Left renal pelvis (tissue), 4 donors: ENCODE results near the gene HOXC6. TPM values are rescaled to one million over a fixed set of nuclear protein-coding genes. Genes with fewer than 3 reads are reported as not detected.

Source experiments
- DNase-seq, 4 donors: peaks; one replicate each; pipeline ENCODE4 v3.0.0-alpha.2; 2013; ENCODE audit warnings: low read depth in 4 of 4, low spot score in 3 of 4
- polyA plus RNA-seq, 4 donors: library from polyadenylated mRNA; unstranded; fragments of 120-200 nt; gene quantifications; one replicate each; pipeline ENCODE4 v1.2.1, GENCODE V29; 2013; ENCODE audit not compliant: insufficient read length in 4 of 4

The HOXC6 gene
- polyA plus RNA-seq, result 10 to 100 TPM; 32.8 to 90.5 (median 41.9) TPM

DNA sequence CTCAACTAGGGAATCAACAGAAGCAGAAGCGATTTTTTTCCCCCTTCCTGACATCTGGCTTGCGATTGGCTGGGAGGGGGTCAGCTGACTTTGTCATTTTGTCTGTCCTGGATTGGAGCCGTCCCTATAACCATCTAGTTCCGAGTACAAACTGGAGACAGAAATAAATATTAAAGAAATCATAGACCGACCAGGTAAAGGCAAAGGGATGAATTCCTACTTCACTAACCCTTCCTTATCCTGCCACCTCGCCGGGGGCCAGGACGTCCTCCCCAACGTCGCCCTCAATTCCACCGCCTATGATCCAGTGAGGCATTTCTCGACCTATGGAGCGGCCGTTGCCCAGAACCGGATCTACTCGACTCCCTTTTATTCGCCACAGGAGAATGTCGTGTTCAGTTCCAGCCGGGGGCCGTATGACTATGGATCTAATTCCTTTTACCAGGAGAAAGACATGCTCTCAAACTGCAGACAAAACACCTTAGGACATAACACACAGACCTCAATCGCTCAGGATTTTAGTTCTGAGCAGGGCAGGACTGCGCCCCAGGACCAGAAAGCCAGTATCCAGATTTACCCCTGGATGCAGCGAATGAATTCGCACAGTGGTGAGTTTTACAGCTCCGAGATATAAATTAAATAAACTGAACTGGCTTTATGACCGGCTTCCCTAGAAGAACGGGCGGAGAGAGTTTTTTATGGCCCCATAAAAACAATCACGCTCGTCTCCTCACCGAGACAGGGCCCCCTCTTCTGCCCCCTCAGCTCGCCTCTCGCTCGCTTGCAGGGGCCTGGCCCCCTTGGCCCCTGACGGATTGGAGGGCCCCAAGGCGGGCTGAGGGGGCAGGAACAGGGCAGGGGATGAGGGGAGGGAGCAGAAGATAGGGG, at the start of gene HOXC6:
TSS of gene HOXC6 (plus strand) at position 127 of the 888 bp plus-strand sequence. CDS start at position 209, 82 bp downstream.
- DNase-seq, result no peak

DNA sequence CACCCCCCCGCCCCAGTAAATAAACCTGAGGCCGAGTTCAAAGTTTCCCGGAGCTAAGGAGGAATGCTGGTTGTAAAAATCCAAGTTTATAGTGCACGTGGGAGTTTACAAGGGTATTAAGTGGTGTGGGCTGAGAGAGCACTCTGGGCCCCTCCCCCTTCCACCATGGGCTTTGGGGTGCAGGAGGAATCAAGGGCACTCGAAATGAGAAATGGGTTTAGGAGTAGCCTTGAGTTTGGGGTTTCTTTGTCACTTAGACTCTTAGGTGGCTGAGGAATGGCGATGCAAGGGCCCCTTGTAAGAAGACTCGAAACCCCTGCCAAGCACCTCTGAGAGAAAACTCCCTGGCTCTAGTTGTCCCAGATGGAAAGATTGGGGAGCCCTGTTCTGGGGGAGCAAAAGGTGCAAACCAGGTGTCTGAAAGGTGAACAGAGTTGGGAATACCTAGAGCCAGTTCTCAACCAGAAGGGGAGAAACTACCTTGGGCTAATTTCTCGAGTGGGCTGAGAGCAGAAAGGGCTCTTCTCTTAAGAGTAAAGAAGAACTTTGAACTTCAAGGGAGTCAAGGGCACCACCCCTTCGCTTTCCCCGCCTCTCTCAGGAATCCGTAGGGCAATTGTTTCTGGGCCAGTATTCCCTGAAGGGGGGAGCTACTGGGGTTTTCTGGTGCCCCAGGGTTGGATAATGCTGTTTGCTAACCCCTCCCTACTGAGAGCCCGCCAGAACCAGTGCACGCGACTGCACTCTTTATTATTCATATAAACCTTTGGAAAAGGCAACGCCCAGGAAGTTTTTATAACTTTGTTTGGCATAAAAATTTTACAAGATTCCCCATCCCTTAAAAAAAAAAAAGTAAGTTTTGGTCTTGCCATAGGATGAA, 49.5 kb upstream of the HOXC6 start:
- no peak for DNase-seq

DNA sequence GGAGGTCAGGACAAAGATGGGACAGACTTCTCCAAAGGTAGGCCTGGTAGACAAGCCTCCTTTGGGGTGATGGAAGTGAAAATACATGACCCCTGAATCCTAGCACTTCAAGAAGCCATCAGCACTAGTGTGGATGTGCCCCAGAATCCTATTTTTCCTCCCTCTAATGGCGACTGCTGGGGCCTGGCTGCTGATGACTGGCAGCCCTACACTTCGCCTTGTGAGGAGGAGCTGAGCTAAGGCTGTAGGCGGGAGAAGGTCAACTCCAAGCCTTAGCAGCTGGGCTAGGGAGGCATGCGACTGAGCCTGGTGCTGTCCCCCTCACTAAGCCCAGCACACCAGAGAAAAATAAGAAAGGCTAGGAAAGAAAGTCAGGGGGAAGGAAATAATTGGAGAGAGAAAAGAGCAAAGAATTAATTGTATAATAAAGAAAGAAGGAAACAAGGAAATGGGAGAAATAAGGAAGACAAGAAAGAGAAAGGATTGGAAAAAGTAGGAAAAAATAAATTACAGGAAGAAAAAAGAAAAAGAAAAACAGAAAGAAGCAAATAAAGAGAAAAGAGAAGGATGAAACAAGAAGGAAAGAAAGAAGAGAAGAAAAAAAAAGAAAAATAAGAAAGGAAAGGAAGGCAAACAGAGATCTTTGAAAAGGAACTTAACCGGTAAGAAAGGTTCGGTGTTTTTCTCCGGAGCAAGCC, 48.0 kb upstream of the HOXC6 start:
- no peak for DNase-seq

DNA sequence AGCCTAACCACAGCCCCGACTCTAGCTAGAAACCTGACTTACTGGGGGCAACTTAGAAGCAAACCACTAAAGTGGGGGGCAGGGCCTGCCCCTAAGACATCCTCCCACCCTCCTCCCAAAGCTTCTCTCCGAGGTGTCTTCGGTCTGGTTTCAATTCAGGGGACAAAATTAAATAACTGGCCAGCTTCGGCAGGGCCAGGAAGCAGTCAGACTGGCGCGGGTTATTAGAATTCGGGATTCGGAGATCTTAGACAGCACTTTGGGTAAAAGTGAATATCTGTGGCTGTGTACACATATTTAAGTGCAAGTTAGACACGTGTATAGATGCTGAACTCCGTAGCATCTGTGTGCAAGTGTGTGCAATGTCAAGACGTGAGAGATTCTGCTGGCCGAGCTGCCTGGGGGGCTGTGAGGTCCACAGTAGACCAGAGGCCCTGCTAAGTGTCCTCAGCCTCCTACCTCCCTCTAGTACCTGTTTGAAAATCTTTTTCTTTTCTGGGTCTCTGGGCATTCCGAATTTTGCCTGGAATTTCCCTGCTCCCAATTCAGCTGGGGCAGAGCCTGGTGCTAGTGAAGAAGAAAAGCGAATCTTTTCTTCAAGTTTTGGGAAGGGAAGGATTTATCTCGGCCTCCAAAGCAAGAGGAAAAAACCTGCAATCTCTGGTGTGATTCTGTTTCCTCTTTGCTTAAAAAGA, 47.3 kb upstream of the HOXC6 start:
- DNase-seq, result no peak

DNA sequence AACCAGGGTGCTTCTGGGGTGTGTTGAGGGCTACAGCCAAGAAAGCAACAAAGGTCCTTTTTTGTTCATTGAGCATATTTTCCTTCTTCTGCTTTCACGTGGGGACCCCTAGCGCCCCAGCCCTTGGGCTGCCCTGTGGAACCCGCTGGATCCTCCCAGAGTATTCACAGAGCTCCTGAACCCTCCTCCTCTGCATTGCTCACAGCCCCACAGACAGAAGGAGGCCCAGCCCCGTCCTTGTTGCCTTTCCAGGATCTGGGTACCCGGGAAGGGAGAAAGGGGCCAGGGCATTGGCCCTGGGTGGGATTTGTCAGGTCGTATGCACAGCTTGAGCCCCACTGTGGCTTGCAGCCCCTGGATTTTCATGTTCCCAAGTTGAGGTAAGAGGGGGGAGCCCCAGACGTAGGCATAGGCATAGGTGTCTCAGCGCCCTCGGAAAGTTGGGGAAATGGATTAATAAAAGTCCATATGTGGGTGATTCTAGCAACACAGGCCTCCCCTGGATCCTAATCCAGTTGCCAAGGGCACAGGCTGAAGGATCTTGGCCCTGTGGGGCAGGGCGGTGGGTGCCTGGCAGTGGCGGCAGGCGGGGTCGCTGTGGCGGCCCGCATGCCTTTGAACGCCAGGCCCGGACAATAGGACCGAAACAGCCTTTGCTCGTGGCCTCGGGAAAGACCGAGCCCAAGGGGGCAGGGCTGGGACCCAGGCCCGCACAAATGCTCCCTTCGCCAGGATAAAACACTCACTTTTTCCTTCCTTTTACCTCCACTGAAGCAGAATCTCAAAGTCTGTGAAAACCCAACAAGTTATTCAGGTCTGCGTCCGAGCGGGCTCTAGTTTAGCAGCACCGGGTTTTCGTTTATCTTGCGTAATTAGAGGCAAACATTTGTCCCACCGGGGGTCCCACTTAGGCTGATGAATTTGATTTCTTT, 46.3 kb upstream of the HOXC6 start:
- no peak for DNase-seq

DNA sequence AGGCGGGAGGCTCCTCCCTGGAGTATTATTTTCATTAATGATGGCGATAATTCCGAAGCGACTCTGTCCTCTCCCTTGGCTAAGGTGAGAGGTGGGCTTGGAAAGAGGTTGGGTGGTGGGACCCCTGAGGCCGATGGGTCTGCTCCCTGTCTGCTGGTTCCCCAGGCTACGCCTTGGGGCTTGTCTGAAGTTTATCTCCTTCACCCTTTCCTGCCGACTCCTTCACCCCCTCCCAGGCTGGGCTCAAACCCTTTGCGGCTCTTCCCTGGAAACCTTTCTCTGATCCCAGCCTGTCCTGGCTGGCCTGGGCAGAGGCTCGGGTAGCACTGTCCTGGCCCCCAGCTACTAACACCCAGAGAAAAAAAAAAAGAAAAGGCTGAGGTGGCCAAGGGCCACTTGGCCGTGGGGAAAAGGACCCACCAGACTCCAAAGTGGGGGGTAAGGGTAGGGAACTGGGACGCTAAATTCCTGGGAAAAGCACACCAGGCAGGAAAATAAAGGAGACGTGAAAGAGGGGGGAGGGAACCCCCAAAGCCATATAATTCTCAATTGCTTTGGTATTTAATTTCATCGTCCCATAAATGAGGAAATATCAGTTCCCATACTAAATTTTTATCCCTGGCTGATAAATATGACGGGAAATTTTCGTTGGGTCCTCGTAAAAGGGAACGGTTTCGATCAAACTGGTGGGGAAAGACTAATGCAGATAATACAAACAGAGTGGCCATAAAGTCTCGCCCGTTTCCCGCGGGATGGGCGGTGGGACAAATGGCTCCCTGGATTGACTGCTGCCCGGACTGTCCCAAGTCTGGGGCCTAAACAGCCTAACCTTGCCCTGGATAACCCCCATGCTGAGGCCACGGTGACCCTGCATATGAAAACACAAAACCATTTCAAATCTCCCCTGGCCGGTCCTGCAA, 45.3 kb upstream of the HOXC6 start:
- DNase-seq, result no peak

DNA sequence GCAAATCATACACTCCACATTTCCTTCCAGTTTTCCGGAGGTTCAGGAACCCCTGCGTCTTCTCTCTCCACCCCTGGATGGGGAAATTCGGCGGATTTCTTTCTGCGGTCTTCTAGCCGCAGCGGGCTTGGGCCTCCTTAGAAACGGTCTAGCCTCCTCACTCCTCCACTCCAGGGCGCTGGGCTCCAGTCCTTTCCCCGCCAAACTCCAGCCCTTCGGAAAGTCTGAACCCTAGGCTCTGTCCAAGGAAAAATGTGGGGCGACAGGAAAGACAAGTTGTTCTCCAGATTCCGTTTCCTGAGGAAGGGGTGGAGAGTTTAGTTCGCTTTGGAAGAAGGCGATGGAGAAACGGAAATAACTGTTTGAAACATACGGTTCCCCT, 44.7 kb upstream of the HOXC6 start:
- DNase-seq, result no peak

DNA sequence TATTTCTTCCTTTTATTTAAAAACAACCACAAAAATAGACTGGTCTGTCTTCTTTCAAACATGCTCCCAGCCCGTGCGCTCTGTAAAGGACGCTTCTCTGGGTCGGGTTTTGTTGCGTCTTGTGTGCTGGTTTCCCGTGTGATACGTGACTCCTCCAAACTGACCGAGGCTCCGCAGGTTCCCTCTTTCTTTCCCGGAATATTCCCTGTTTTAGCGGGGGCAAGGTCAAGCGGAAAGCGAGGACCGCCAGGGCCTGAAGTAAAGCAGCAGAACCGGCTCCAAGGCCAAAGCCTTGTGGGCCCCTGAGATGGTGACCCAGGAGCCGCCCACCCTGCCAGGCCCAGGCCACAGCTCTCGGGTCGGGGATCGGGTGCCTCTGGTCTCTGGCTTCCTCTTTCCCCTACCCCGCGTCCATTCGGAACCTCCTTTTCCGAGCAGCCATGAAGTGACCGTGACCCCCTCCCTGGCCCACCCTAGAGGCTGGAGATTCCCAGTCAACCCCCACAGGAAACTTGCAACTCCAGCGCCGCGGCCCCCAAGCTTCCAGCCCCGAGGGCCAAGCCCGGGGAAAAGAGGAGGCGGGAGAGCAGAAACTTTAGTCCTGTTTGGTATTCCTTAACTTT, 44.2 kb upstream of the HOXC6 start:
- no peak for DNase-seq

DNA sequence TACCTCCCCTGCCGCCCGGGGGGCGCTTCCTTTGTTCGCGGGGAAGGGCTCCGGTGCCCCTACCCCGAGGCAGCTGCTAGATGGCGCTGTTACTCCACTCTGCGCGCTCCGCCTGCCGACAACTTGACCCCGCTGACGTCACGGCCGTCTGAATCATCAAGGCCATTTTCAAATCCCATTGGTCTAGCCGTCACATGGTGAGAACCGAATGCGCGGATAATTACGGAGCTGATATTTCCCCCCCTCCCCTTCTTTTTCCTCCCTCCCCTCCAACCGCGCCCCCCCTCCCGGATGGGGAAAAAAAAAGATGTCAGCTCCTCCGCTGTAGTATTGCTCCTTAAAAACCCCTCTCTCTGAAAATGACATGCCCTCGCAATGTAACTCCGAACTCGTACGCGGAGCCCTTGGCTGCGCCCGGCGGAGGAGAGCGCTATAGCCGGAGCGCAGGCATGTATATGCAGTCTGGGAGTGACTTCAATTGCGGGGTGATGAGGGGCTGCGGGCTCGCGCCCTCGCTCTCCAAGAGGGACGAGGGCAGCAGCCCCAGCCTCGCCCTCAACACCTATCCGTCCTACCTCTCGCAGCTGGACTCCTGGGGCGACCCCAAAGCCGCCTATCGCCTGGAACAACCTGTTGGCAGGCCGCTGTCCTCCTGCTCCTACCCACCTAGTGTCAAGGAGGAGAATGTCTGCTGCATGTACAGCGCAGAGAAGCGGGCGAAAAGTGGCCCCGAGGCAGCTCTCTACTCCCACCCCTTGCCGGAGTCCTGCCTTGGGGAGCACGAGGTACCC, 43.1 kb upstream of the HOXC6 start, which contains the start of gene HOXC10:
TSS of gene HOXC10 (plus strand) at position 246 of the 791 bp plus-strand sequence. CDS start at position 360, 114 bp downstream.
- DNase-seq, result peak; percentile 95 to 98 (median 96)

DNA sequence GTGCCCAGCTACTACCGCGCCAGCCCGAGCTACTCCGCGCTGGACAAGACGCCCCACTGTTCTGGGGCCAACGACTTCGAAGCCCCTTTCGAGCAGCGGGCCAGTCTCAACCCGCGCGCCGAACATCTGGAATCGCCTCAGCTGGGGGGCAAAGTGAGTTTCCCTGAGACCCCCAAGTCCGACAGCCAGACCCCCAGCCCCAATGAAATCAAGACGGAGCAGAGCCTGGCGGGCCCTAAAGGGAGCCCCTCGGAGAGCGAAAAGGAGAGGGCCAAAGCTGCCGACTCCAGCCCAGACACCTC, 42.6 kb upstream of the HOXC6 start:
- DNase-seq, result no peak

DNA sequence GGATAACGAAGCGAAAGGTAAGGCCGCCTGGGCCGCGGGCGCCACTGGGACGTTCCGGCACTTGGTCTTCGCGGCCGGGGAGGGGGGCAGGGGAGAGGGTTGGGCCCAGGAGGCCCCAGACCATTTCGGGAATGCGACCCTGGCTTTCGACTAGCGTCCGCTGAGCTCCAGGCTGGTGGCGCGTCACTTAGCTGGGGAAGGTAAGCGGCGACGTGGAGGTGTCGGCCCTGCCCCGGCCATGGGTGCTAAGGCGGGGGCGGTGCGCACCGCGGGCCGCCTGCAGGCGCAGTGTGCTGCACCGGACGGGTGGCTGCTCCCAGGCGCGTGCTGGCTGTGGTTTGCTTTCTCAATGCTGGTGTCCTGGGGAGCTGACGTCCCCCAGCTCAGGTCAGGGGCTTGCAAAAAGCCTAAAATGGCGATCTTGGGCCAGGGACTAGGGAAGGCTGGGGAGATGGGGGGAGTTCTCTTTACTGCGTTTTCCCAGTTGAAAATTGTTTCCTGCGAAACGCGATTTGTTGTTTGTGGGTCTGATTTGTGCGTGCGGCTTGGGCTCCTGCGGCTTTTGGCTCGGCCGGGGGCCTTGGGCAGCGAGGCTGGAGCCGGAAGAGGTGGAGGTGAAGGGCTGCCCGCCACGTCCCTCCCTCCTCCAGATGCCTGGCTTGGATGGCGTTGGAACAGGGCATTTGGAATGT, 42.1 kb upstream of the HOXC6 start:
- no peak for DNase-seq

DNA sequence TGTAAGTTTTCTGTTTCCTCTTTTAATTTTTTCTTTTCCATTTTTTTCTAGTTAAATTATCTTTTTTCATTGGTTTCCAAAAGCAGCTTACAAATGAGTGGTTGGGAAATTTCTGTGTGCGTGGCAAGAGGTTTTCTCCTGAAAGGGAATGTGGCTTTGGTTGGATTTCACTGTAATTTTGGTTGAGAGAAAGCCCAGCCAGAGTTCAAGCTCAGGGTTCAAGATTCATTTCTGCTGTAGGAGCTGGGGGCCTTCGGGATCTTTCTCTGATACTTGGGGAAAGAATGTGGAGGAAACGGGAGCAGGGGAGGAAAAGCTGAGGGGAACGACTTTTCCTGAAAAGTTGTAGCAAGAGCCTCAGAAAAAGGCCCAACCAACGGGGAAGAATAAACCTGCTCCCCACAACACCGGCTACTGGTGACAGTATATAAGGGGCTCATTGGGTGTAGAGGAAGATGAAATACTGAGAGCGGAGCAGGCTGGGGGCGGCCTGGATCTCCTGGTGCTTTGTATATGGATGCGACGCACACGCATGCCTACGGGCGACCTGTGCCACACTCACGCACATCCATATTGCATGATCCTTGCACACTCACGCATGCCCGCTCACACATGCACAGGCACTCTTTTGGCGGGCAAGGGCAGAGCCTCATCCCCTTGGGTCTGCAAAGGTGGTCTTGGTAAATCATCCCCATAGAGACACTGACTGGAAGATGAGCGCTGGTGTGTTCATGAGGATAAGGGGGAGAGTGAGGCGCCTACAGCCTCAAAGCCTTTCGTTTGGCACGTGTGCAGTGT, 41.4 kb upstream of the HOXC6 start:
- DNase-seq, result no peak

DNA sequence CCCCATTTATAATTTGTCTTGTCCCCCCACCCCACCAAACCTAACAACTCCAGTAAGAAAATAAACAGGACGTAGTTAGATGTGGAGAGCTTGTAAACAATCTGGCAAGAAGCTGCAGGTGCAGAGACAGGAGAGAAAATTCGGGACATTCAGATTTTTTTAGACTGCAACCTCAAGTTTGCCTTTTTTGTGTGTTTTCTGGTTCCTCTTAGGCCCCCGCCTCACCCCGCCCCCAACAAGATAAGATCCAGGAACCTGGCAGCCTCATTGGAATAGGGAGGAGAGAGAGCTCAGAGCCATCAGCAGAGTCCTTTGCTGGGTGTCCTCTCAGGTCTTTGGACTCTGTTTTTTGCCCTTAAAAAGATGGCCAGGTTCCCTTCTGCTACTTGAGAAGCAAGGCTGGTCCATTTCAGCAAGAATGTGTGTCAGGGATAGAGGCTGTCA, 40.4 kb upstream of the HOXC6 start:
- DNase-seq, result no peak

DNA sequence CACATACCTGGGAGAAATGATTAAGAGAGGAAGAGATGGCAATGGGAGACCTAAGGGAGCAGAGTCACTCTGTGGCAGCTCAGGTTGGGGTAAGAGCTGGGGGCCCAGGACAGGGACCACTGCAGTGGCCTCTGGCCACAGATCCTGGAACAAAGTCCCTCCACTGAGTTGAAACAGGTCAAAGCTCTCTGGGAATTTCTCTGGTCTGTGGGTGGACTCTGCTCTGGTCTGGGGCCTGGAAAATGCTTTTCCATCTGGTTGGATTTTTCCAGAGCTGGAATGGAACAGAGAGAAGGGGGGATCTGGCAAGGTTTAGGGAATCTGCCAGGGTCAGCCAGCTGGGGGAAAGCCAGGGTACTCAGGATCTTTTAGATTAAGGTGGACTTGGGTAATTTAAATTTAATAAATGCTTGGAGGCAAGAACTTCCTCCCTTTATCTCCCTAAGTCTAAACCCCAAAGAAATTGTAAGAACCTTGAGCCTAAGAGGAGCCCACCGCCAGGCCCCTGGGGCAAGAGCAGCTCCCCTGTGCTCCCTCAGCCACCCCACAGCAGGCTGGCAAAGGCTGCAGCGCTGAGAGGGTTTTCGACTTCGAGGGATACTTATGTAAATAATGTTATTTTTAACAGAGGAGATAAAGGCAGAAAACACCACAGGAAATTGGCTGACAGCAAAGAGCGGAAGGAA, 39.6 kb upstream of the HOXC6 start:
- DNase-seq, result no peak
